Testis (tissue), 2 donors: ENCODE results near the gene CFAP65.

ENCODE experiments used
- CTCF ChIP-seq, 3 experiments: fragments of 450-650 bp in 2 of 3; fragments of 200-600 bp in 1 of 3; sonication (generic) in 1 of 3; IDR thresholded peaks; one replicate each; pipeline ENCODE4 v1.5.1; 2016 to 2019; ENCODE audit warnings: antibody characterized with exemption in 3 of 3, mild to moderate bottlenecking in 2 of 3, moderate library complexity in 1 of 3
- POLR2A ChIP-seq: fragments of 450-650 bp; IDR thresholded peaks from one replicate; pipeline ENCODE4 v1.6.1; 2017; ENCODE audit warnings: antibody characterized with exemption, mild to moderate bottlenecking, moderate library complexity

GRCh38 chr2:219049282-219049681 is 8.0 kb upstream of the CFAP65 start:
- no peak for TF ChIP-seq CTCF (IDR thresholded peaks at IDR 0.05)
- no peak for TF ChIP-seq POLR2A
